ENCODE results near the gene STPG1. TPM values are rescaled to one million over a fixed set of nuclear protein-coding genes. Genes with fewer than 3 reads are reported as not detected.

STPG1 gene
- total RNA-seq, 1 donor = 7.2 TPM

- Histone ChIP-seq H3K27ac (ENCODE audit: low read depth, low read length) (no peak overlapping the region), H3K9me3 (ENCODE audit: low read depth, low read length) (no peaks in the 10 kb centered on the region), H3K4me3 (ENCODE audit: insufficient read depth, low read length) (no peak overlapping the region), H3K27me3 (ENCODE audit: insufficient read depth, low read length) (no peaks in the 10 kb centered on the region), H2AFZ (ENCODE audit: low read length) (no peak overlapping the region), H3K4me1 (ENCODE audit: insufficient read depth, low read length) (peaks cover 15% of the 10 kb centered on the region), H3K36me3 (ENCODE audit: insufficient read depth, low read length) (peaks cover 16% of the 10 kb centered on the region), H3K79me2 (ENCODE audit: insufficient read depth, low read length) (no peaks in the 10 kb centered on the region), H3K4me2 (ENCODE audit: insufficient read depth, low read length) (no peak overlapping the region), H4K20me1 (ENCODE audit: insufficient read depth, low read length) (peaks cover 8% of the 10 kb centered on the region)
- no peak for DNase-seq (ENCODE audit: insufficient read length, low spot score, missing footprints)
- TF ChIP-seq CTCF (IDR thresholded peaks at IDR 0.05; ENCODE audit: extremely low read depth, low read depth, low read length) = no peak
These were observed 29.2 kb upstream of the STPG1 start for GRCh38 chr1:24442764-24443163.

GRCh38 chr1:24441996-24442668, 28.6 kb upstream of the STPG1 start:
- no peaks in the 10 kb centered on the region for H3K27me3 ChIP-seq (ENCODE audit: insufficient read depth, low read length)
- no peak overlapping the region for H3K4me3 ChIP-seq (ENCODE audit: insufficient read depth, low read length)
- no peak for TF ChIP-seq CTCF (IDR thresholded peaks at IDR 0.05; ENCODE audit: extremely low read depth, low read depth, low read length)
- DNase-seq (ENCODE audit: insufficient read length, low spot score, missing footprints) = no peak
- H3K36me3 ChIP-seq (ENCODE audit: insufficient read depth, low read length) = peaks cover 16% of the 10 kb centered on the region
- H3K9me3 ChIP-seq (ENCODE audit: low read depth, low read length) = no peaks in the 10 kb centered on the region
- H2AFZ ChIP-seq (ENCODE audit: low read length) = no peak overlapping the region
- peaks cover 11% of the 10 kb centered on the region for H4K20me1 ChIP-seq (ENCODE audit: insufficient read depth, low read length)
- H3K79me2 ChIP-seq (ENCODE audit: insufficient read depth, low read length) = no peaks in the 10 kb centered on the region
- no peak overlapping the region for H3K4me2 ChIP-seq (ENCODE audit: insufficient read depth, low read length)
- H3K27ac ChIP-seq (ENCODE audit: low read depth, low read length) = no peak overlapping the region
- peaks cover 15% of the 10 kb centered on the region for H3K4me1 ChIP-seq (ENCODE audit: insufficient read depth, low read length)

GRCh38 chr1:24441480-24441879, 27.9 kb upstream of the STPG1 start:
- Histone ChIP-seq H3K4me1 (ENCODE audit: insufficient read depth, low read length) (peaks cover 15% of the 10 kb centered on the region), H3K79me2 (ENCODE audit: insufficient read depth, low read length) (no peaks in the 10 kb centered on the region), H4K20me1 (ENCODE audit: insufficient read depth, low read length) (peaks cover 11% of the 10 kb centered on the region), H3K27me3 (ENCODE audit: insufficient read depth, low read length) (no peaks in the 10 kb centered on the region), H3K9me3 (ENCODE audit: low read depth, low read length) (no peaks in the 10 kb centered on the region), H3K4me2 (ENCODE audit: insufficient read depth, low read length) (no peak overlapping the region), H3K27ac (ENCODE audit: low read depth, low read length) (no peak overlapping the region), H3K36me3 (ENCODE audit: insufficient read depth, low read length) (peaks cover 10% of the 10 kb centered on the region), H2AFZ (ENCODE audit: low read length) (no peak overlapping the region), H3K4me3 (ENCODE audit: insufficient read depth, low read length) (no peak overlapping the region)
- no peak for TF ChIP-seq CTCF (IDR thresholded peaks at IDR 0.05; ENCODE audit: extremely low read depth, low read depth, low read length)
- no peak for DNase-seq (ENCODE audit: insufficient read length, low spot score, missing footprints)

GRCh38 chr1:24440436-24440835, 26.9 kb upstream of the STPG1 start:
- H2AFZ ChIP-seq (ENCODE audit: low read length) = no peak overlapping the region
- H3K4me3 ChIP-seq (ENCODE audit: insufficient read depth, low read length) = no peak overlapping the region
- H3K27ac ChIP-seq (ENCODE audit: low read depth, low read length) = no peak overlapping the region
- H4K20me1 ChIP-seq (ENCODE audit: insufficient read depth, low read length) = peaks cover 11% of the 10 kb centered on the region
- H3K36me3 ChIP-seq (ENCODE audit: insufficient read depth, low read length) = peaks cover 9% of the 10 kb centered on the region
- peaks cover 15% of the 10 kb centered on the region for H3K4me1 ChIP-seq (ENCODE audit: insufficient read depth, low read length)
- no peak overlapping the region for H3K4me2 ChIP-seq (ENCODE audit: insufficient read depth, low read length)
- H3K27me3 ChIP-seq (ENCODE audit: insufficient read depth, low read length) = no peaks in the 10 kb centered on the region
- no peak for TF ChIP-seq CTCF (IDR thresholded peaks at IDR 0.05; ENCODE audit: extremely low read depth, low read depth, low read length)
- H3K9me3 ChIP-seq (ENCODE audit: low read depth, low read length) = no peaks in the 10 kb centered on the region
- DNase-seq (ENCODE audit: insufficient read length, low spot score, missing footprints) = no peak
- no peaks in the 10 kb centered on the region for H3K79me2 ChIP-seq (ENCODE audit: insufficient read depth, low read length)

Data from osteoblast (primary cell).